Adrenal gland (tissue), 12 donors: ENCODE data around the gene GSX2. TPM values are rescaled to one million over a fixed set of nuclear protein-coding genes. Genes with fewer than 3 reads are reported as not detected.
"Not testable (repeated sequence)": the region's sequence is repeated elsewhere in the genome, so short reads cannot be mapped to it uniquely, and the experiment has no call there.

Source experiments
- DNase-seq, 7 donors: peaks; one replicate each; pipeline ENCODE4 v3.0.0-alpha.2; 2019 to 2020
- H3K27ac ChIP-seq, 5 donors: fragments of 200-600 bp; sonication (generic) in 4 of 5; 1 replicate in 3 of 5; 2 replicates in 2 of 5; pipeline versions ENCODE4 v1.5.1 to v1.8.0; 2016 to 2020; ENCODE audit warnings: mild to moderate bottlenecking in 1 of 5
- H3K27me3 ChIP-seq: fragments of 200-600 bp; 2 replicates; pipeline ENCODE4 v1.8.0; 2021
- H3K36me3 ChIP-seq, 2 donors: fragments of 200-600 bp; replicated peaks in 1 of 2; 1 replicate in 1 of 2; 2 replicates in 1 of 2; pipeline versions ENCODE4 v1.5.1 to v1.8.0; 2018 to 2022
- H3K4me1 ChIP-seq, 2 donors: fragments of 200-600 bp; replicated peaks in 1 of 2; 1 replicate in 1 of 2; 2 replicates in 1 of 2; pipeline versions ENCODE4 v1.5.1 to v1.8.0; 2018 to 2021
- H3K4me3 ChIP-seq, 4 donors: fragments of 200-600 bp; sonication (generic) in 3 of 4; one replicate each; pipeline ENCODE4 v1.5.1; 2016 to 2018
- H3K9me3 ChIP-seq, 3 donors: fragments of 200-600 bp; sonication (generic) in 1 of 3; replicated peaks in 1 of 3; 1 replicate in 2 of 3; 2 replicates in 1 of 3; pipeline versions ENCODE4 v1.5.1 to v1.8.0; 2016 to 2021
- CTCF ChIP-seq, 6 experiments: fragments of 450-650 bp in 4 of 6; fragments of 200-600 bp in 2 of 6; sonication (generic) in 1 of 6; IDR thresholded peaks; 1 replicate in 5 of 6; 2 replicates in 1 of 6; pipeline versions ENCODE4 v1.5.1 to v1.8.0; 2016 to 2021; ENCODE audit warnings: antibody characterized with exemption in 6 of 6, mild to moderate bottlenecking in 2 of 6, moderate library complexity in 1 of 6
- POLR2A ChIP-seq, 2 donors: fragments of 450-650 bp; IDR thresholded peaks; one replicate each; pipeline ENCODE4 v1.6.1; 2017; ENCODE audit warnings: antibody characterized with exemption in 2 of 2, mild to moderate bottlenecking in 2 of 2, moderate library complexity in 1 of 2
- WGBS, 4 donors: extraction: QIAGEN DNeasy Blood & Tissue Kit in 2 of 4; methylation state at CpG; one replicate each; pipeline versions ENCODE4 v1.1.5 to v1.1.7; 2013 to 2017; 5-methylcytosine and 5-hydroxymethylcytosine counted together
- intact Hi-C, 2 donors: fragments of 100-400 bp; cut with DNase I; formaldehyde crosslinking; loops; one replicate each; pipeline versions ENCODE4 v1.14.1 to v1.15.0; 2022 to 2023
- polyA plus RNA-seq, 3 donors: library from polyadenylated mRNA; stranded (reverse); fragments of 200-250 nt in 2 of 3; fragments of 350-450 nt in 1 of 3; fragmentation: Illumina TruSeq in 1 of 3; extraction: RNeasy Lipid Tissue Mini Kit (QIAGEN cat#74804) in 1 of 3; gene quantifications; one replicate each; pipeline ENCODE4 v1.2.3, GENCODE V29; 2013 to 2014
- total RNA-seq, 9 donors: library from RNA; depleted of rRNA in 4 of 9; stranded (reverse); fragments of >200 nt in 4 of 9; fragments of 120-200 nt in 1 of 9; fragmentation: NEBNext Ultra II Directional in 1 of 9; extraction: Animal tissue kit (Norgen Biotek cat#: 25700) in 1 of 9; gene quantifications; one replicate each; pipeline versions ENCODE4 v1.1.0 to v1.2.4, GENCODE V29; 2013 to 2023
- donor health status: healthy with polysubstance abuse.
- donor health status: Bipolar disorder and iron deficiency.
- donor health status: DM: yes; HTN: yes; CAD: no.
- donor health status: DM: no; HTN: no; CAD: no.
- donor health status: DM: no; HTN: no; CAD: no.
- donor health status: DM: yes; HTN: yes; CAD: no.

The GSX2 gene
- total and polyA plus RNA-seq, 12 donors: not detected

DNA sequence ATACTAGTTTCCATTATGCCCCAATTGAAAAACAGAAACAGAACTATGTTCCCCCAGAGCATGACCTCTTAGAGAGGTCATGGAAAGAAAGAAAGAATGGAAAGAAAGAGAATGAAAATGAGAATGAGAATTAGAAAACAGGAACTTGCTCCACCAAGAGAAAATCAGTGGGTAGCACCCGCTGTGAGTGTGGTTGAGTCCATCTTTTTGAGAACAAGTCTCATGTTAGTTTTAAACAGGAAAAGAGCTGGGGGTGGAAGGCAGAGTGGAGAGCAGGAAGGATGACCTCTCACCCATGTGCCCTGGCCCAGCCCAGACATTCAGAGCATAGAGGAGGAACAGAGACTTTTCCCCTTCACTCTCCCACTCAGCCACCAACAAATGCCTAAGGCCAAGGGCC, 4.9 kb downstream of the GSX2 start:
- 77 to 92% (median 82%) methylated on average over 1 of the region's 1 CpG for WGBS, 4 donors
- Histone ChIP-seq H3K4me3 (no peak overlapping the region), H3K27ac (no peak overlapping the region), H3K36me3 (no peaks in the 10 kb centered on the region), H3K27me3 (peaks cover 66% of the 10 kb centered on the region), H3K9me3 (no peaks in the 10 kb centered on the region), H3K4me1 (peaks cover 16 to 32% of the 10 kb centered on the region in 2 donors)
- no peak for DNase-seq
- intact Hi-C loops: no loop called here
- TF ChIP-seq CTCF (IDR thresholded peaks at IDR 0.05) (no peak), POLR2A (IDR thresholded peaks at IDR 0.05) (no peak)

GRCh38 chr4:54107951-54108748, 8.2 kb downstream of the GSX2 start:
- no peak for TF ChIP-seq POLR2A (IDR thresholded peaks at IDR 0.05)
- no peak for TF ChIP-seq CTCF (IDR thresholded peaks at IDR 0.05)
- no peak for DNase-seq
- Histone ChIP-seq H3K27ac (no peak overlapping the region), H3K27me3 (peaks cover 41% of the 10 kb centered on the region), H3K36me3 (no peaks in the 10 kb centered on the region), H3K4me3 (no peak overlapping the region), H3K9me3 (no peaks in the 10 kb centered on the region), H3K4me1 (peaks cover 0 to 14% of the 10 kb centered on the region in 2 donors)
- 26 to 34% (median 29%) methylated on average over 22 of the region's 22 CpGs for WGBS, 4 donors
- intact Hi-C loops: no loop called here

GRCh38 chr4:54109241-54110018, 9.5 kb downstream of the GSX2 start:
- Histone ChIP-seq H3K4me3 (peak overlapping the region in 1 of 4 donors; percentile 30), H3K27me3 (peaks cover 30% of the 10 kb centered on the region), H3K36me3 (no peaks in the 10 kb centered on the region), H3K9me3 (no peaks in the 10 kb centered on the region), H3K27ac (no peak overlapping the region), H3K4me1 (peaks cover 0 to 8% of the 10 kb centered on the region in 2 donors)
- no peak for DNase-seq
- WGBS, 4 donors: 18 to 36% (median 21%) methylated on average over 27 to 51 of the region's 51 CpGs
- TF ChIP-seq CTCF (IDR thresholded peaks at IDR 0.05) (no peak), POLR2A (IDR thresholded peaks at IDR 0.05) (no peak)
- intact Hi-C loops: no loop called here

DNA sequence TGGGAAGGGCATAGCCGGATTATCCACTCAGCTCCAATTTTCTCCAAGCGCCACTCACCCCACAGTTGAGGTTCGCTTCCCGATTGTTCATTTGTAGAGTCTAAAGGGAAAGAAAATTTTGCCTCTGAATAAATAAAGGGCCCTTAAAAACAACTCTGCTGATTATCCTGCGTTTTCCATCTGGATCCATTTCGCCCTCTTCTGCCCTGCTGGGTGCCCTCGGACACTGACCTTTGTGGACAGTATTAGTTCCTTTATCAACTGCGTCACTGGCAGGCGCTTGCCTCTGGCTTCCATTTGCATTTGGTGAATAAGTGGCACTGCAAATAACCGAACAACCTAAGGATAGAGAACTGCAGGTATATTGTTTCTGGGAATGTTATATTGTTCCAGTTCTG, 10.1 kb downstream of the GSX2 start:
- intact Hi-C loops: no loop called here
- no peak for TF ChIP-seq POLR2A (IDR thresholded peaks at IDR 0.05)
- no peak for TF ChIP-seq CTCF (IDR thresholded peaks at IDR 0.05)
- peak overlapping the region in 1 of 4 donors; percentile 30 for H3K4me3 ChIP-seq
- peaks cover 30% of the 10 kb centered on the region for H3K27me3 ChIP-seq
- no peak overlapping the region for H3K27ac ChIP-seq
- 20 to 27% (median 25%) methylated on average over 10 of the region's 10 CpGs for WGBS, 4 donors
- H3K4me1 ChIP-seq: peaks cover 0 to 8% of the 10 kb centered on the region in 2 donors
- H3K36me3 ChIP-seq: no peaks in the 10 kb centered on the region
- no peak for DNase-seq
- no peaks in the 10 kb centered on the region for H3K9me3 ChIP-seq

- 82 to 100% (median 87%) methylated on average over 1 of the region's 1 CpG for WGBS, 4 donors
- H3K4me1 ChIP-seq, H3K36me3 ChIP-seq, H3K9me3 ChIP-seq, intact Hi-C loops, H3K27ac ChIP-seq, H3K4me3 ChIP-seq, DNase-seq: not testable (repeated sequence)
- peaks cover 24% of the 10 kb centered on the region for H3K27me3 ChIP-seq
Measured at GRCh38 chr4:54113206-54113605, 13.2 kb downstream of the GSX2 start.

DNA sequence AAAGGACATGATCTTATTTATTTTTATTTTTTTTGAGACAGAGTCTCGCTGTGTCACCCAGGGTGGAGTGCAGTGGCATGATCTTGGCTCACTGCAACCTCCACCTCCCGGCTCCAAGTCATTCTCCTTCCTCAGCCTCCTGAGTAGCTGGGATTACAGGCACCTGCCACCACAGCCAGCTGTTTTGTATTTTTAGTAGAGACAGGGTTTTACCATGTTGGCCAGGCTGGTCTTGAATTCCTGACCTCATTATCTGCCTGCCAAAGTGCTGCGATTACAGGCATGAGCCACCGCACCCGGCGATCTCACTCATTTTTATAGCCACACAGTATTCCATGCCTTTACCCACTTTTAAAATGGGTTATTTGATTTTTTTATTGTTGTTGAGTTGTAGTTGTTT, 16.3 kb downstream of the GSX2 start:
- H3K4me3 ChIP-seq, H3K27me3 ChIP-seq, H3K27ac ChIP-seq, intact Hi-C loops, H3K4me1 ChIP-seq, H3K9me3 ChIP-seq, DNase-seq, H3K36me3 ChIP-seq: not testable (repeated sequence)
- 85 to 96% (median 96%) methylated on average over 6 of the region's 6 CpGs for WGBS, 4 donors
